Measurements from ENCODE around the gene APH1B. TPM values are rescaled to one million over a fixed set of nuclear protein-coding genes. Genes with fewer than 3 reads are reported as not detected.
A peak's percentile ranks its signal among the peaks of the same experiment; 100 is the strongest.

APH1B gene
- total RNA-seq, 1 experiment from 2014 or later: 20.9 TPM

DNA sequence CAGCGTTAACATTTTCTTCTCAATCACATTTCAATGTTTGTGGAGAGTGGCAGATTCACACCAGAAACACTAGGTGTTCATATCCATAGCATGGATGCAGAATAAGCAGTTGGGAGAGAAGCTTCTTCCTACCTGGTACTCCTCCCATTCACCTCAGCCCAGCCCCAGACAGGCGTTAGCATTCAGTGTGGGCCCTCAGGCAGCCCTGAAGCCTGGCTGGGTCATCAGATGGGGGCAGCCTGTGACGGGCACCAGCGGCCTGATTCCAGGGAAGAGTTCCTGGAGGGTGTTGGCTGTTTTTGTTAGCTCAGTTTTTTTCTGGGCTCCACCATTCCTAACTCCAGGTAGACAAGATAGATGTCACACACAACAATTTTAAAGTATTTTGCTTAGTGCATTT is 31.1 kb downstream of the APH1B start:
- peaks cover 0 to 7% (median under 1%) of the 10 kb centered on the region in 3 experiments; a peak in 2 of 7 replicates for H3K36me3 Mint-ChIP-seq (ENCODE audit: insufficient read depth in 1 of 3, low read depth in 3 of 3)
- TF ChIP-seq, protein P1, sequence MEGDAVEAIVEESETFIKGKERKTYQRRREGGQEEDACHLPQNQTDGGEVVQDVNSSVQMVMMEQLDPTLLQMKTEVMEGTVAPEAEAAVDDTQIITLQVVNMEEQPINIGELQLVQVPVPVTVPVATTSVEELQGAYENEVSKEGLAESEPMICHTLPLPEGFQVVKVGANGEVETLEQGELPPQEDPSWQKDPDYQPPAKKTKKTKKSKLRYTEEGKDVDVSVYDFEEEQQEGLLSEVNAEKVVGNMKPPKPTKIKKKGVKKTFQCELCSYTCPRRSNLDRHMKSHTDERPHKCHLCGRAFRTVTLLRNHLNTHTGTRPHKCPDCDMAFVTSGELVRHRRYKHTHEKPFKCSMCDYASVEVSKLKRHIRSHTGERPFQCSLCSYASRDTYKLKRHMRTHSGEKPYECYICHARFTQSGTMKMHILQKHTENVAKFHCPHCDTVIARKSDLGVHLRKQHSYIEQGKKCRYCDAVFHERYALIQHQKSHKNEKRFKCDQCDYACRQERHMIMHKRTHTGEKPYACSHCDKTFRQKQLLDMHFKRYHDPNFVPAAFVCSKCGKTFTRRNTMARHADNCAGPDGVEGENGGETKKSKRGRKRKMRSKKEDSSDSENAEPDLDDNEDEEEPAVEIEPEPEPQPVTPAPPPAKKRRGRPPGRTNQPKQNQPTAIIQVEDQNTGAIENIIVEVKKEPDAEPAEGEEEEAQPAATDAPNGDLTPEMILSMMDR (conservative IDR thresholded peaks at IDR 0.05): no peak
- no peak overlapping the region for H3T11ph ChIP-seq (ENCODE audit: low read length)
- peaks cover 15 to 21% of the 10 kb centered on the region in 2 experiments for H3K4me1 Mint-ChIP-seq
- no peak for DNase-seq
- no peak overlapping the region for H2BK120ac ChIP-seq (ENCODE audit: low read depth, low read length, poor library complexity, severe bottlenecking)
- no peaks in the 10 kb centered on the region for H3K79me2 ChIP-seq (ENCODE audit: insufficient read depth, low read length)
- no peak overlapping the region for H2BK15ac ChIP-seq (ENCODE audit: low read depth, low read length)
- H3K4ac ChIP-seq (ENCODE audit: low read depth, low read length): no peak overlapping the region
- H3K4me2 ChIP-seq (ENCODE audit: insufficient read depth, insufficient read length, low read length): no peak overlapping the region
- H3K27me3 ChIP-seq (ENCODE audit: insufficient read depth, low read length): no peaks in the 10 kb centered on the region
- no peaks in the 10 kb centered on the region for H3K79me1 ChIP-seq (ENCODE audit: insufficient read depth, low read depth, low read length, poor library complexity, severe bottlenecking)
- no peak overlapping the region for H3K9ac ChIP-seq (ENCODE audit: extremely low read depth, insufficient read length, low read length)
- no peaks in the 10 kb centered on the region for H3K9me3 Mint-ChIP-seq
- no CpG with 5 or more reads among the region's 4 CpGs for WGBS (ENCODE audit: extremely low coverage, insufficient read length, low lambda C conversion rate)
- no peak overlapping the region for H2AFZ ChIP-seq (ENCODE audit: low read length)
- no peak overlapping the region for H3K18ac ChIP-seq (ENCODE audit: insufficient read length, low read depth, low read length)
- H3K27ac ChIP-seq (ENCODE audit: insufficient read length, low read depth, low read length): no peak overlapping the region
- no peak overlapping the region for H2BK20ac ChIP-seq (ENCODE audit: low read depth, low read length, poor library complexity, severe bottlenecking)
- no peaks in the 10 kb centered on the region for H3K9me3 ChIP-seq (ENCODE audit: control insufficient read depth, low read depth, low read length)
- H2AK5ac ChIP-seq (ENCODE audit: insufficient read length, low read length): no peak overlapping the region
- no peak overlapping the region for H3K56ac ChIP-seq (ENCODE audit: insufficient read length, low read depth, low read length)
- no peak overlapping the region for H3K4me3 Mint-ChIP-seq
- no peak overlapping the region for H4K91ac ChIP-seq (ENCODE audit: insufficient read length, low read depth, low read length)
- no peaks in the 10 kb centered on the region for H3K27me3 Mint-ChIP-seq (ENCODE audit: low read depth)
- no peaks in the 10 kb centered on the region for H3K23me2 ChIP-seq (ENCODE audit: insufficient read length, low read depth, low read length, poor library complexity, severe bottlenecking)
- no peak overlapping the region for H2BK5ac ChIP-seq (ENCODE audit: insufficient read length, low read length)
- H4K5ac ChIP-seq (ENCODE audit: insufficient read length, low read depth, low read length): no peak overlapping the region
- H3K14ac ChIP-seq (ENCODE audit: insufficient read depth, low read length): no peak overlapping the region
- H2BK12ac ChIP-seq (ENCODE audit: insufficient read length, low read depth, low read length): no peak overlapping the region
- H4K20me1 ChIP-seq (ENCODE audit: control insufficient read depth, insufficient read depth, insufficient read length): no peaks in the 10 kb centered on the region
- no peak overlapping the region for H4K8ac ChIP-seq (replicated peaks; ENCODE audit: insufficient read length, low read depth, low read length)
- H3K27ac Mint-ChIP-seq: peak overlapping the region in 1 of 3 experiments; percentile 13; a peak in 1 of 7 replicates
- H3K23ac ChIP-seq (ENCODE audit: insufficient read length, low read depth, low read length): no peak overlapping the region
- H3K4me1 ChIP-seq (ENCODE audit: insufficient read depth, low read length): peaks cover 2% of the 10 kb centered on the region
